ENCODE measurements around the gene ZSWIM9. TPM values are rescaled to one million over a fixed set of nuclear protein-coding genes. Genes with fewer than 3 reads are reported as not detected.

ZSWIM9 gene
- total RNA-seq, 4 donors from 2014 or later = 1.6 to 8.4 (median 2.8) TPM

GRCh38 chr19:48136547-48136946 is 33.9 kb upstream of the ZSWIM9 start:
- no peaks in the 10 kb centered on the region for H3K36me3 ChIP-seq
- TF ChIP-seq POLR2A (IDR thresholded peaks at IDR 0.05) (no peak), CTCF (IDR thresholded peaks at IDR 0.05 in 4 of 5, conservative IDR thresholded peaks at IDR 0.05 in 1 of 5) (no peak)
- H3K27ac ChIP-seq = no peak overlapping the region
- no peaks in the 10 kb centered on the region for H3K4me1 ChIP-seq
- ATAC-seq (no peak), DNase-seq (no peak)
- intact Hi-C loops (cut with DNase I; ENCODE audit: low total_unique reads) (no loop called here), in situ Hi-C loops (cut with MboI; ENCODE audit: low sequenced_read_pairs in 4 of 4) (no loop called here)
- H3K9me3 ChIP-seq = no peaks in the 10 kb centered on the region
- H3K27me3 ChIP-seq = no peaks in the 10 kb centered on the region
- no peak overlapping the region for H3K4me3 ChIP-seq

GRCh38 chr19:48137411-48137810 is 33.1 kb upstream of the ZSWIM9 start:
- Histone ChIP-seq H3K27me3 (no peaks in the 10 kb centered on the region), H3K9me3 (no peaks in the 10 kb centered on the region), H3K4me3 (no peak overlapping the region), H3K36me3 (no peaks in the 10 kb centered on the region), H3K27ac (no peak overlapping the region), H3K4me1 (no peaks in the 10 kb centered on the region)
- intact Hi-C loops (cut with DNase I; ENCODE audit: low total_unique reads) (no loop called here), in situ Hi-C loops (cut with MboI; ENCODE audit: low sequenced_read_pairs in 4 of 4) (no loop called here)
- no peak for DNase-seq
- TF ChIP-seq POLR2A (IDR thresholded peaks at IDR 0.05) (no peak), CTCF (IDR thresholded peaks at IDR 0.05 in 4 of 5, conservative IDR thresholded peaks at IDR 0.05 in 1 of 5) (no peak)
- no peak for ATAC-seq

GRCh38 chr19:48139053-48139452 is 31.4 kb upstream of the ZSWIM9 start:
- in situ Hi-C loops (cut with MboI; ENCODE audit: low sequenced_read_pairs in 4 of 4) (no loop called here), intact Hi-C loops (cut with DNase I; ENCODE audit: low total_unique reads) (no loop called here)
- ATAC-seq (no peak), DNase-seq (no peak)
- no peak for TF ChIP-seq CTCF (IDR thresholded peaks at IDR 0.05 in 4 of 5, conservative IDR thresholded peaks at IDR 0.05 in 1 of 5)
- TF ChIP-seq POLR2A (IDR thresholded peaks at IDR 0.05) = no peak
- Histone ChIP-seq H3K4me3 (no peak overlapping the region), H3K27me3 (no peaks in the 10 kb centered on the region), H3K27ac (no peak overlapping the region), H3K4me1 (no peaks in the 10 kb centered on the region), H3K36me3 (no peaks in the 10 kb centered on the region), H3K9me3 (no peaks in the 10 kb centered on the region)

DNA sequence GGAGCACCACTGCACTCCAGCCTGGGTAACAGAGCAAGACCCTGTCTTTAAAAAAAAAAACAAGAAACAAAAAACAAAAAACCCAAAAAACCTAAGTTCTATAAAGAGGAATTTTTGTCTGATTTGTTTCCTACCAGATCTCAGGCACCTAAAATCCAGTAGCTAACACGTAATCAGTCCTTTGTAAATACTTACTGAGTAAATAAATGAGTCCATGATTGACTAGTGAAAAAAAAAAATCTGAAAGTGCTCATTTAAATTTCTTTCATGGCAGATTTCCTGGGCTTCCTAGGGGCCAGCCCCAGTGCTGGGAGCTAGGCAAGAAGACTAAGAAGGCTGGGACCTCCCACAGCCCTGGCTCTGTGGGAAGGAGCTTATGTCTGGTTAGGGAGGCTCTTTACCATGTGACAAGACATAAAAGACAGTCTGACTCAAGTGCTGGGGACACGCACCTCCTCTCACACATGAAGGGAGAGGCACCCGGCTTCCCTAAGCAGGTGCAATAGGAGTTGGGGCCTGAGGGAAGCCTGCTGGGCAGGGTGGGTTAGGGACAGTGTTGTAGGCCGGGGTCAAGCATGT is 22.8 kb upstream of the ZSWIM9 start:
- in situ Hi-C loops (cut with MboI; ENCODE audit: low sequenced_read_pairs in 4 of 4) = no loop called here
- intact Hi-C loops (cut with DNase I; ENCODE audit: low total_unique reads) = no loop called here
- no peak for ATAC-seq
- H3K9me3 ChIP-seq = no peaks in the 10 kb centered on the region
- H3K27ac ChIP-seq = no peak overlapping the region
- no peaks in the 10 kb centered on the region for H3K27me3 ChIP-seq
- H3K4me1 ChIP-seq = no peaks in the 10 kb centered on the region
- H3K36me3 ChIP-seq = no peaks in the 10 kb centered on the region
- no peak overlapping the region for H3K4me3 ChIP-seq
- TF ChIP-seq POLR2A (IDR thresholded peaks at IDR 0.05) (no peak), CTCF (IDR thresholded peaks at IDR 0.05 in 4 of 5, conservative IDR thresholded peaks at IDR 0.05 in 1 of 5) (no peak)
- DNase-seq = no peak

GRCh38 chr19:48148576-48148975 is 21.9 kb upstream of the ZSWIM9 start:
- no peaks in the 10 kb centered on the region for H3K27me3 ChIP-seq
- no peak for DNase-seq
- TF ChIP-seq POLR2A (IDR thresholded peaks at IDR 0.05) = no peak
- TF ChIP-seq CTCF (IDR thresholded peaks at IDR 0.05 in 4 of 5, conservative IDR thresholded peaks at IDR 0.05 in 1 of 5) = no peak
- H3K27ac ChIP-seq = no peak overlapping the region
- no peaks in the 10 kb centered on the region for H3K9me3 ChIP-seq
- in situ Hi-C loops (cut with MboI; ENCODE audit: low sequenced_read_pairs in 4 of 4) (no loop called here), intact Hi-C loops (cut with DNase I; ENCODE audit: low total_unique reads) (no loop called here)
- ATAC-seq = no peak
- no peak overlapping the region for H3K4me3 ChIP-seq
- H3K36me3 ChIP-seq = no peaks in the 10 kb centered on the region
- no peaks in the 10 kb centered on the region for H3K4me1 ChIP-seq
